ENCODE results near the gene POLR1A.

POLR1A gene

GRCh38 chr2:86003967-86004366 lies 101.7 kb downstream of the POLR1A start:
- TF ChIP-seq, protein P1, sequence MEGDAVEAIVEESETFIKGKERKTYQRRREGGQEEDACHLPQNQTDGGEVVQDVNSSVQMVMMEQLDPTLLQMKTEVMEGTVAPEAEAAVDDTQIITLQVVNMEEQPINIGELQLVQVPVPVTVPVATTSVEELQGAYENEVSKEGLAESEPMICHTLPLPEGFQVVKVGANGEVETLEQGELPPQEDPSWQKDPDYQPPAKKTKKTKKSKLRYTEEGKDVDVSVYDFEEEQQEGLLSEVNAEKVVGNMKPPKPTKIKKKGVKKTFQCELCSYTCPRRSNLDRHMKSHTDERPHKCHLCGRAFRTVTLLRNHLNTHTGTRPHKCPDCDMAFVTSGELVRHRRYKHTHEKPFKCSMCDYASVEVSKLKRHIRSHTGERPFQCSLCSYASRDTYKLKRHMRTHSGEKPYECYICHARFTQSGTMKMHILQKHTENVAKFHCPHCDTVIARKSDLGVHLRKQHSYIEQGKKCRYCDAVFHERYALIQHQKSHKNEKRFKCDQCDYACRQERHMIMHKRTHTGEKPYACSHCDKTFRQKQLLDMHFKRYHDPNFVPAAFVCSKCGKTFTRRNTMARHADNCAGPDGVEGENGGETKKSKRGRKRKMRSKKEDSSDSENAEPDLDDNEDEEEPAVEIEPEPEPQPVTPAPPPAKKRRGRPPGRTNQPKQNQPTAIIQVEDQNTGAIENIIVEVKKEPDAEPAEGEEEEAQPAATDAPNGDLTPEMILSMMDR (IDR thresholded peaks at IDR 0.05; ENCODE audit: low read depth, low read length, poor library complexity, severe bottlenecking): no peak
- no peak for TF ChIP-seq EZH2phosphoT487 (IDR thresholded peaks at IDR 0.05; ENCODE audit: borderline replicate concordance, low read length)
- Histone ChIP-seq H3K4me3 (ENCODE audit: low read length) (no peak overlapping the region), H3K79me2 (ENCODE audit: control insufficient read depth, low read length) (no peaks in the 10 kb centered on the region), H3K4me2 (ENCODE audit: low read length) (no peak overlapping the region), H3K4me1 (ENCODE audit: control insufficient read depth, low read length) (peaks cover 6% of the 10 kb centered on the region), H4K20me1 (ENCODE audit: control insufficient read depth, insufficient read depth, low read depth, low read length) (no peaks in the 10 kb centered on the region), H3K27me3 (ENCODE audit: control insufficient read depth, low read length) (no peaks in the 10 kb centered on the region), H3K27ac (ENCODE audit: low read depth, low read length) (no peak overlapping the region), H3K9me2 (replicated peaks; ENCODE audit: control insufficient read depth, low read length) (no peaks in the 10 kb centered on the region), H3K36me3 (ENCODE audit: control insufficient read depth, low read length) (no peaks in the 10 kb centered on the region), H3F3A (ENCODE audit: control insufficient read depth, insufficient read depth) (no peaks in the 10 kb centered on the region), H3K9me3 (ENCODE audit: control insufficient read depth, insufficient read depth, low read length) (peaks cover 8% of the 10 kb centered on the region; the same call in 1 of the 2 replicates)

GRCh38 chr2:86003104-86003503 lies 102.6 kb downstream of the POLR1A start:
- no peaks in the 10 kb centered on the region for H3K9me2 ChIP-seq (replicated peaks; ENCODE audit: control insufficient read depth, low read length)
- no peaks in the 10 kb centered on the region for H3K36me3 ChIP-seq (ENCODE audit: control insufficient read depth, low read length)
- no peak overlapping the region for H3K27ac ChIP-seq (ENCODE audit: low read depth, low read length)
- H3K4me1 ChIP-seq (ENCODE audit: control insufficient read depth, low read length): peaks cover 7% of the 10 kb centered on the region
- no peaks in the 10 kb centered on the region for H3K79me2 ChIP-seq (ENCODE audit: control insufficient read depth, low read length)
- no peak for TF ChIP-seq EZH2phosphoT487 (IDR thresholded peaks at IDR 0.05; ENCODE audit: borderline replicate concordance, low read length)
- TF ChIP-seq, protein P1 (IDR thresholded peaks at IDR 0.05; ENCODE audit: low read depth, low read length, poor library complexity, severe bottlenecking): no peak
- no peaks in the 10 kb centered on the region for H3K27me3 ChIP-seq (ENCODE audit: control insufficient read depth, low read length)
- no peaks in the 10 kb centered on the region for H4K20me1 ChIP-seq (ENCODE audit: control insufficient read depth, insufficient read depth, low read depth, low read length)
- no peak overlapping the region for H3K4me3 ChIP-seq (ENCODE audit: low read length)
- no peaks in the 10 kb centered on the region for H3F3A ChIP-seq (ENCODE audit: control insufficient read depth, insufficient read depth)
- H3K9me3 ChIP-seq (ENCODE audit: control insufficient read depth, insufficient read depth, low read length): peaks cover 8% of the 10 kb centered on the region; the same call in 1 of the 2 replicates
- no peak overlapping the region for H3K4me2 ChIP-seq (ENCODE audit: low read length)

DNA sequence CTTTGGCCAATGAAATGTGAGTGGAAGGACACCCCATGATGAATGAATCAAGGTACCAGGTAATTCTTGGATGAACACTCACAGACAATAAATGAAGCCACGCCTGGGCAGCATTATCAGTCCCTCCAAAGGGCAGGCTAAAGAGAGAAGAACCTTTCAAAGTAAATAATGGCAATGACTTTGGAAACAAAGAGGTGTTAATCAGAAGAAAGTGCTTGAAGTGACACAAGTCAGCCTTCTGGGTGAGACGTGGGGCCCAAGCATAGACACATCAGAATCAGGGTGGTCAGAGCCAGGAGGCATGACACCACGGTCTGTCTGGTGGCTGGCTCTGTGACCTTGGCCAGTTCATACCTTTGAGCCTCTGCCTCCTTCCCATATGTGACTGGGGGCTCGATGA lies 103.3 kb downstream of the POLR1A start:
- H3K36me3 ChIP-seq (ENCODE audit: control insufficient read depth, low read length): no peaks in the 10 kb centered on the region
- no peaks in the 10 kb centered on the region for H3K9me2 ChIP-seq (replicated peaks; ENCODE audit: control insufficient read depth, low read length)
- H3K4me3 ChIP-seq (ENCODE audit: low read length): no peak overlapping the region
- peaks cover 8% of the 10 kb centered on the region; the same call in 1 of the 2 replicates for H3K9me3 ChIP-seq (ENCODE audit: control insufficient read depth, insufficient read depth, low read length)
- H3K4me1 ChIP-seq (ENCODE audit: control insufficient read depth, low read length): peaks cover 7% of the 10 kb centered on the region
- H3K4me2 ChIP-seq (ENCODE audit: low read length): no peak overlapping the region
- no peak overlapping the region for H3K27ac ChIP-seq (ENCODE audit: low read depth, low read length)
- no peaks in the 10 kb centered on the region for H3K79me2 ChIP-seq (ENCODE audit: control insufficient read depth, low read length)
- no peaks in the 10 kb centered on the region for H3F3A ChIP-seq (ENCODE audit: control insufficient read depth, insufficient read depth)
- TF ChIP-seq EZH2phosphoT487 (IDR thresholded peaks at IDR 0.05; ENCODE audit: borderline replicate concordance, low read length): no peak
- TF ChIP-seq, protein P1 (IDR thresholded peaks at IDR 0.05; ENCODE audit: low read depth, low read length, poor library complexity, severe bottlenecking): no peak
- H4K20me1 ChIP-seq (ENCODE audit: control insufficient read depth, insufficient read depth, low read depth, low read length): no peaks in the 10 kb centered on the region
- no peaks in the 10 kb centered on the region for H3K27me3 ChIP-seq (ENCODE audit: control insufficient read depth, low read length)
